ENCODE results near the gene PTPRN2. TPM values are rescaled to one million over a fixed set of nuclear protein-coding genes. Genes with fewer than 3 reads are reported as not detected.

PTPRN2 gene
- total RNA-seq, 1 experiment from 2014 or later, result 1.7 TPM

DNA sequence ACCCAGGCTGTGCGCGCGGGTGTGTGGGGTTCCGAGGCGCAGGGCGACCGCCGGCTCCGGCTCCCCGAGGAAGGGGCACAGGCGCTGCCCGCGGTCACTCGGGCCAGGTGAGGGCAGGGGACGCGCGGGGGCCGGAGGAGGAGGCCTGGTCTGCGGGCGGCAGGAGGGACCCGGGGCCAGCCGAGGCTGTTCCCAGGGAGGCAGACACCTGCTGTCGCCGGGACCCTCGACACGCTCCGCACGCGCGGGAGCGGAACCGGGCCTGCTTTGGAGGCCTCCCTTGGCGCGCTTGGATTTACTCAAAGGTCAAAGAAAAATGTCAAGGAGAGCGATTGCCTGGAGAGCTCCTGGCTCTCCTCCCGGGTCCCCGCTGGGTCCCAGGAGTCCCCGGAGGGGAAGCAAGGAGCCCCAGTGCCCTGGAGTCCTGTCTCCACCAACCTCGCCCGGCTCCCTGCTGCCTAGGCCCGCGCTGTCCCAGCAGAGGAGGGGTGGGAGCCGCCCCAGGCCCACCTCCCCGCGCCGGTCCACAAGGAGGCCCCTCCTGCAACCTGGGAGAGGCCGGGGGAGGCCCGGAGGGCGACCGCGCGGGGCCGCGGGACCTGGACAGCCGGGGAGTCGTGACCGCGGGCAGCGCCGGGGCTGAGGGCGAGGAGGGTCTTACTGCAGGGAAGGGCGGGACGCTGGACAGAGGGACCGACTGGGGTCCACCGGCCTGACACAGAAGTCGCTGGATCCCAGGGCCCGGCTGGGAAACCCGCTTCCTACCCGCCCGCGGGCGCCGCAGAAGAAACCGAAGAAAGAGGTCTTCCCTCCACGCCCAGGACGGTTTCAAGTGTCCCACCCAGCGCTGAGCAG is 902.0 kb downstream of the PTPRN2 start:
- Histone ChIP-seq H2AFZ (ENCODE audit: low read length) (no peak overlapping the region), H3K4me1 (ENCODE audit: low read length) (no peaks in the 10 kb centered on the region), H3K36me3 (ENCODE audit: insufficient read depth, low read length) (no peaks in the 10 kb centered on the region), H3K79me2 (ENCODE audit: low read length) (no peaks in the 10 kb centered on the region), H3K27me3 (ENCODE audit: low read length) (no peaks in the 10 kb centered on the region), H3K27ac (ENCODE audit: low read length) (no peak overlapping the region), H3K9me3 (ENCODE audit: low read length) (no peaks in the 10 kb centered on the region), H4K20me1 (ENCODE audit: insufficient read depth, low read depth, low read length) (no peaks in the 10 kb centered on the region), H3K4me2 (ENCODE audit: low read depth, low read length, poor library complexity, severe bottlenecking) (no peak overlapping the region), H3K4me3 (ENCODE audit: low read length) (no peak overlapping the region), H3K9me2 (replicated peaks; ENCODE audit: insufficient read depth, low read length) (no peaks in the 10 kb centered on the region), H3K9ac (ENCODE audit: low read length) (no peak overlapping the region)
- no peak for DNase-seq

DNA sequence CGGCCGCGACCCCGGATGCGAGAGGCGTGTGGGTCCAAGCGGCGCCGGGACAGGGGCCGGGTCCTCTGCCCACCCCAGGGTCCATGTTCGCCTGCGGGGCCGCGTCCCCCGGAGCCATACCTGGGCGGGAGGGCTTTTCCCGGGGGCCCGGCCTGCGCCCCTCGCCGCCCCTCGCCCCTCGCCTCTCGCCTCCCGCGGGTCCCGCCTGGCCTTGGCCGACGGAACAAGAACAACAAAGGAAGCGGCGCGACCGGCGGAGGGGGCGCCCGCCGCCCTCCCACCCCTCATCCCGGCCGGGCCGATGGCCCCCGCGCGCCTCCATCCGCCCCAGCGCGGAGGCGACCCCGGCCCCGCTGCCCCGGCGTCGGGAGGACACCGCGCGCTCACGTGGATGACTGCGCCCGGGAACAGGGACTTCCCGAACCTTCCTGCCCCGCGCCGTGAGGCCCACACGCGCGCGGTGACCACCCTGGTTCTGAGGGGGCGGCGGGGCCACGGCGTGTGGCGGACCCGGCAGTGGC is 902.7 kb downstream of the PTPRN2 start:
- Histone ChIP-seq H3K9ac (ENCODE audit: low read length) (no peak overlapping the region), H3K36me3 (ENCODE audit: insufficient read depth, low read length) (no peaks in the 10 kb centered on the region), H3K27ac (ENCODE audit: low read length) (no peak overlapping the region), H3K4me1 (ENCODE audit: low read length) (no peaks in the 10 kb centered on the region), H3K9me3 (ENCODE audit: low read length) (no peaks in the 10 kb centered on the region), H3K4me3 (ENCODE audit: low read length) (no peak overlapping the region), H2AFZ (ENCODE audit: low read length) (no peak overlapping the region), H3K4me2 (ENCODE audit: low read depth, low read length, poor library complexity, severe bottlenecking) (no peak overlapping the region), H3K9me2 (replicated peaks; ENCODE audit: insufficient read depth, low read length) (no peaks in the 10 kb centered on the region), H4K20me1 (ENCODE audit: insufficient read depth, low read depth, low read length) (no peaks in the 10 kb centered on the region), H3K79me2 (ENCODE audit: low read length) (no peaks in the 10 kb centered on the region), H3K27me3 (ENCODE audit: low read length) (no peaks in the 10 kb centered on the region)
- DNase-seq, result no peak

GRCh38 chr7:157684157-157684908 is 903.3 kb downstream of the PTPRN2 start:
- Histone ChIP-seq H2AFZ (ENCODE audit: low read length) (no peak overlapping the region), H3K4me2 (ENCODE audit: low read depth, low read length, poor library complexity, severe bottlenecking) (no peak overlapping the region), H3K4me3 (ENCODE audit: low read length) (no peak overlapping the region), H3K4me1 (ENCODE audit: low read length) (no peaks in the 10 kb centered on the region), H3K9ac (ENCODE audit: low read length) (no peak overlapping the region), H4K20me1 (ENCODE audit: insufficient read depth, low read depth, low read length) (no peaks in the 10 kb centered on the region), H3K36me3 (ENCODE audit: insufficient read depth, low read length) (no peaks in the 10 kb centered on the region), H3K27ac (ENCODE audit: low read length) (no peak overlapping the region), H3K27me3 (ENCODE audit: low read length) (no peaks in the 10 kb centered on the region), H3K79me2 (ENCODE audit: low read length) (no peaks in the 10 kb centered on the region), H3K9me3 (ENCODE audit: low read length) (no peaks in the 10 kb centered on the region), H3K9me2 (replicated peaks; ENCODE audit: insufficient read depth, low read length) (no peaks in the 10 kb centered on the region)
- DNase-seq, result no peak

DNA sequence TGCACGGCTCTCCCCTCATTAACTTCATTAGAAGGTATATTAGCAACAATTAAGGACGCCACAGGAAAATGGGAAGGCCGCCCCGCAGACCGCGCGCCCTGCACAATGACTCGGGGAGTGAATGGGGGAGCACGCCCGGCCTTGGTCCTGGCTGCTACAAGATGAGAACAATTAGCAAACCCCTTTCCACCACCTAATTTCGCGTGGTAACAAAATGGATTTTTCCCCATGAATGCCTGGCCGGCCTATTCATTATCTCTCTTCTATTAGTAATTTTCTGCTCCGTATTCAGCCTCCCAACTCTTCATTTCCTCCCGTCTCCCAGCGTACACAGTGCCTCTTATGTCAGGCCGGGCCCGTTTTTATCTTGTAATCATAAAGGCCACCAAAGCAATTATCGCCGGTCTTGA is 903.9 kb downstream of the PTPRN2 start:
- H3K27me3 ChIP-seq (ENCODE audit: low read length), result no peaks in the 10 kb centered on the region
- no peaks in the 10 kb centered on the region for H3K9me3 ChIP-seq (ENCODE audit: low read length)
- H3K27ac ChIP-seq (ENCODE audit: low read length), result no peak overlapping the region
- H3K9ac ChIP-seq (ENCODE audit: low read length), result no peak overlapping the region
- no peaks in the 10 kb centered on the region for H3K79me2 ChIP-seq (ENCODE audit: low read length)
- no peaks in the 10 kb centered on the region for H3K4me1 ChIP-seq (ENCODE audit: low read length)
- no peaks in the 10 kb centered on the region for H3K9me2 ChIP-seq (replicated peaks; ENCODE audit: insufficient read depth, low read length)
- no peak overlapping the region for H3K4me2 ChIP-seq (ENCODE audit: low read depth, low read length, poor library complexity, severe bottlenecking)
- H3K4me3 ChIP-seq (ENCODE audit: low read length), result no peak overlapping the region
- no peak for DNase-seq
- no peak overlapping the region for H2AFZ ChIP-seq (ENCODE audit: low read length)
- no peaks in the 10 kb centered on the region for H3K36me3 ChIP-seq (ENCODE audit: insufficient read depth, low read length)
- H4K20me1 ChIP-seq (ENCODE audit: insufficient read depth, low read depth, low read length), result no peaks in the 10 kb centered on the region

DNA sequence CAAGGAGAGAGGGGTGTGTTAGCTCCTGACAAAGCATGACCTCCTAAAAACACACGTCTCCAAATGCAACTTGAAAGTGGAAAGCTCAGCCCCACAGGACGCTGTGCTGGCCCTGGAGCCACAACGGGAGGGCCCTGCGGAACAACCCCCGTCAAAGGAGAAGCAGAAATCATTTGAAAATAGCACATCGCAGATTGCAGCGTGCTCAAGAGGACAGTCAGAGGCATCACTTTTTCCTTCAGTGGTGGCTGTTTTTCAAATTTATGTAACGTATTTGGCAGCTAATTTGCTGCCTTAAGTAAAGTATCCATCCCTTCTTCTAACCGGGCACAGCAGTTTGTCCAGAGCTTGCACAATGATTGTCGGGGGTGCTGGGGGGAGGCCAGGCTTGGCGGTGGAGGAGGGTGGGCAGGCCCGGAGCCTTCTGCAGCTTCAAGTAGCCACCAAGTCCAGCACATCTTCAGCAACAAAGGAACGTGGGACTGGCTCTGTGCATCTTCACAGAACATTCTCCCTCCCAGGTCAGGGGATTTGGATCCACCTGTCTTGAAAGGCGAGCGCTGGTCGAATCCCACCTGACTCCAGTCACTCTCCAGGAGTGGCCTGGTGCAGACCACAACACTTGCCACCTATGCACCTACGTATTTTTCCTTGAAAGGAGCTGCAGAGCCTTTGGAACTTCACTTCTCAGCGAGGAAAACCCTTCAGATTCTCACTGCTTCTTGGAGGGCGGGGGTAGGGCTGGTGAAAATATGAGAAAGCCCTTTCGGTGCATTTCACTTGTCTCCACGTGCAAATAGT is 904.5 kb downstream of the PTPRN2 start:
- H3K4me1 ChIP-seq (ENCODE audit: low read length), result no peaks in the 10 kb centered on the region
- DNase-seq, result no peak
- H3K79me2 ChIP-seq (ENCODE audit: low read length), result no peaks in the 10 kb centered on the region
- no peak overlapping the region for H3K27ac ChIP-seq (ENCODE audit: low read length)
- no peak overlapping the region for H3K9ac ChIP-seq (ENCODE audit: low read length)
- no peaks in the 10 kb centered on the region for H4K20me1 ChIP-seq (ENCODE audit: insufficient read depth, low read depth, low read length)
- H3K4me3 ChIP-seq (ENCODE audit: low read length), result no peak overlapping the region
- no peak overlapping the region for H2AFZ ChIP-seq (ENCODE audit: low read length)
- no peaks in the 10 kb centered on the region for H3K9me3 ChIP-seq (ENCODE audit: low read length)
- H3K9me2 ChIP-seq (replicated peaks; ENCODE audit: insufficient read depth, low read length), result no peaks in the 10 kb centered on the region
- no peaks in the 10 kb centered on the region for H3K27me3 ChIP-seq (ENCODE audit: low read length)
- no peak overlapping the region for H3K4me2 ChIP-seq (ENCODE audit: low read depth, low read length, poor library complexity, severe bottlenecking)
- no peaks in the 10 kb centered on the region for H3K36me3 ChIP-seq (ENCODE audit: insufficient read depth, low read length)

GRCh38 chr7:157682064-157682945 is 905.3 kb downstream of the PTPRN2 start:
- H3K36me3 ChIP-seq (ENCODE audit: insufficient read depth, low read length), result no peaks in the 10 kb centered on the region
- no peak overlapping the region for H2AFZ ChIP-seq (ENCODE audit: low read length)
- H4K20me1 ChIP-seq (ENCODE audit: insufficient read depth, low read depth, low read length), result no peaks in the 10 kb centered on the region
- H3K4me2 ChIP-seq (ENCODE audit: low read depth, low read length, poor library complexity, severe bottlenecking), result no peak overlapping the region
- H3K27ac ChIP-seq (ENCODE audit: low read length), result no peak overlapping the region
- H3K27me3 ChIP-seq (ENCODE audit: low read length), result no peaks in the 10 kb centered on the region
- H3K4me1 ChIP-seq (ENCODE audit: low read length), result no peaks in the 10 kb centered on the region
- H3K9ac ChIP-seq (ENCODE audit: low read length), result no peak overlapping the region
- no peak for DNase-seq
- no peak overlapping the region for H3K4me3 ChIP-seq (ENCODE audit: low read length)
- H3K9me3 ChIP-seq (ENCODE audit: low read length), result no peaks in the 10 kb centered on the region
- no peaks in the 10 kb centered on the region for H3K79me2 ChIP-seq (ENCODE audit: low read length)
- H3K9me2 ChIP-seq (replicated peaks; ENCODE audit: insufficient read depth, low read length), result no peaks in the 10 kb centered on the region

DNA sequence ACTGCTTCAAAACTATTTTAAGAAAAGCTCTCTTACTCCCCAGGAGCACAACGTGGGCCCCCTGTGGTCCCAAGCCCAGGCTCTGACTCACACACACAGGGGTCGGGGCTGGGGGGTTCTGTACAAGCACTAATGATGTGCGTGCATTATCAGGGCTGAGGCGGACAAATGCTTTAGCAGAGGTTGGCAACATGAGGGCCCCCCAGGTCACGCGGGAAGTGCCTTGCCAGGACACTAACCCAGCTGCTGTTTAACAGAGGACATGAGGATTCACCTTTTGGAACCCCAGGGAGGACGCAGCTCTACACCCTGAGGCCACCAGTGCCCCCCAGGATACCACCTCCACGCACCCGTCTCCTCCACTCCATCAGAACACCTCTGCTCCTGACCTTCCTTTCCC is 908.0 kb downstream of the PTPRN2 start:
- H3K4me3 ChIP-seq (ENCODE audit: low read length), result no peak overlapping the region
- no peak overlapping the region for H3K9ac ChIP-seq (ENCODE audit: low read length)
- H3K9me3 ChIP-seq (ENCODE audit: low read length), result no peaks in the 10 kb centered on the region
- H3K36me3 ChIP-seq (ENCODE audit: insufficient read depth, low read length), result no peaks in the 10 kb centered on the region
- H3K27me3 ChIP-seq (ENCODE audit: low read length), result no peaks in the 10 kb centered on the region
- no peaks in the 10 kb centered on the region for H3K4me1 ChIP-seq (ENCODE audit: low read length)
- H3K4me2 ChIP-seq (ENCODE audit: low read depth, low read length, poor library complexity, severe bottlenecking), result no peak overlapping the region
- DNase-seq, result no peak
- H3K79me2 ChIP-seq (ENCODE audit: low read length), result no peaks in the 10 kb centered on the region
- no peaks in the 10 kb centered on the region for H3K9me2 ChIP-seq (replicated peaks; ENCODE audit: insufficient read depth, low read length)
- no peak overlapping the region for H3K27ac ChIP-seq (ENCODE audit: low read length)
- H4K20me1 ChIP-seq (ENCODE audit: insufficient read depth, low read depth, low read length), result no peaks in the 10 kb centered on the region
- no peak overlapping the region for H2AFZ ChIP-seq (ENCODE audit: low read length)
